ENCODE data around the gene CFAP74.

Gene CFAP74

DNA sequence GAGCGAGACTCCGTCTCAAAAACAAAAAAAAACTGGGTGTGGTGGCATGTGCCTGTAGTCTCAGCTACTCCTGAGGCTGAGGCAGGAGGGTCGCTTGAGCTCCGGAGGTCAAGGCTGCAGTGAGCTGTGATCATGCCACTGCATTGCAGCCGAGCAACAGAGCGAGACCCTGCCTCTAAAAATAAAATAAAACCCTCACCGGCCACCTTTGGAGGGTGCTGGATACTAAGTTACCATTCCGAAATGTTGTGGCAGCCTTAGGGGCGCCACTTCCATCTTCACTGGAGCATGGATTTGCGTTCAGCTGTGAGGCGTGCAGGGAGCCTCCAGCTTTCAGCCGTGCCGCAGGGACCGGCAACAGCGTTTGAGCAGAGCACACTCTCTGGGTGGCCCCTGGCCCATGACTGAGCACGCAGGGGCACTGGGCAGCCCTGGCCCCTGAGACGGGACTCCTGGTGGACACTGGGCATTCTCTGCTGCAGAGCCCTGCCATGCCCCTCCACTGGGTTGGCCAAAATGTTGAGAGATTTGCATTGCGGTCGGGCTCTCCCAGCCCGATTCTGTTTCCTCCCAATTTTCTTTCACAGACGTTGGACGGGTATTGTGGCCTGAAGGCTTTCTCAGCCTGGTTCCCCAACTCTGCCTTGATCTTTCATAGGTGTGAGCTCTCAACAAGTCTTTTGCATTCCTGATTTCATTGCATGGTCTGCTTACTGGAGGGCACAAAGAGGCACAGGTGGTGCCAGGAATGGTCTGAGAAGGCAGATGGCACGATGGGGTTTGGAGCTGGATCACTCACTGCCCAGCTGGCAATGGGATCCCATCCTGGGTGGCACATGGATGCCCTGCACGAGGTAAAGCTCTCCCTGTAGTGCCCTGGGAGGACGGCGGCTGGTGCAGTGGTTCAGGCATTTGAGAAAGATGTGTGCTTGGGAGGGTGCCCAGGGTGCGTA, 5.8 kb upstream of the CFAP74 start:
- TF ChIP-seq, protein P1, sequence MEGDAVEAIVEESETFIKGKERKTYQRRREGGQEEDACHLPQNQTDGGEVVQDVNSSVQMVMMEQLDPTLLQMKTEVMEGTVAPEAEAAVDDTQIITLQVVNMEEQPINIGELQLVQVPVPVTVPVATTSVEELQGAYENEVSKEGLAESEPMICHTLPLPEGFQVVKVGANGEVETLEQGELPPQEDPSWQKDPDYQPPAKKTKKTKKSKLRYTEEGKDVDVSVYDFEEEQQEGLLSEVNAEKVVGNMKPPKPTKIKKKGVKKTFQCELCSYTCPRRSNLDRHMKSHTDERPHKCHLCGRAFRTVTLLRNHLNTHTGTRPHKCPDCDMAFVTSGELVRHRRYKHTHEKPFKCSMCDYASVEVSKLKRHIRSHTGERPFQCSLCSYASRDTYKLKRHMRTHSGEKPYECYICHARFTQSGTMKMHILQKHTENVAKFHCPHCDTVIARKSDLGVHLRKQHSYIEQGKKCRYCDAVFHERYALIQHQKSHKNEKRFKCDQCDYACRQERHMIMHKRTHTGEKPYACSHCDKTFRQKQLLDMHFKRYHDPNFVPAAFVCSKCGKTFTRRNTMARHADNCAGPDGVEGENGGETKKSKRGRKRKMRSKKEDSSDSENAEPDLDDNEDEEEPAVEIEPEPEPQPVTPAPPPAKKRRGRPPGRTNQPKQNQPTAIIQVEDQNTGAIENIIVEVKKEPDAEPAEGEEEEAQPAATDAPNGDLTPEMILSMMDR (IDR thresholded peaks at IDR 0.05): no peak

GRCh38 chr1:2004856-2005255, 1.3 kb upstream of the CFAP74 start:
- TF ChIP-seq, protein P1 (IDR thresholded peaks at IDR 0.05): no peak

GRCh38 chr1:2001773-2002411, 1.7 kb downstream of the CFAP74 start:
- TF ChIP-seq, protein P1 (IDR thresholded peaks at IDR 0.05): no peak

DNA sequence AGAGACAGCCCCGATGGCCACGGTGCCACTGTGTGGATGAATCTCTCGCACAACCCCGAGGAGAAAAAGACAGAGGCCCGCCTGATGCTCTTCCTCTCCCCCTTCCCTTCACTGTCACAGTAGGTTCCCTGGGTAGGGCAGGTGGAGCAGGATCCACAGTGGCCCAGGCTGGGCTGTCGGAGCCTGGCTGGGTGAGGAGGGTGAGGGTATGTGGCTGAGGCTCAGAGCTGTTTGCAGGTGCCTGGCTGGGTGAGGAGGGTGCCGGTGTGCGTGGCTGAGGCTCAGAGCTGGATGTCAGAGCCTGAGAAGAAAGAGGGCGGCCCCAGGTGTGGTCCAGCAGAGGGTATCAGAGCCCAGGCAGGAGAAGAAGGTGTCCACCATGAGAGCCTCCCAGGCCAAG, 2.7 kb downstream of the CFAP74 start:
- TF ChIP-seq, protein P1 (IDR thresholded peaks at IDR 0.05): no peak

DNA sequence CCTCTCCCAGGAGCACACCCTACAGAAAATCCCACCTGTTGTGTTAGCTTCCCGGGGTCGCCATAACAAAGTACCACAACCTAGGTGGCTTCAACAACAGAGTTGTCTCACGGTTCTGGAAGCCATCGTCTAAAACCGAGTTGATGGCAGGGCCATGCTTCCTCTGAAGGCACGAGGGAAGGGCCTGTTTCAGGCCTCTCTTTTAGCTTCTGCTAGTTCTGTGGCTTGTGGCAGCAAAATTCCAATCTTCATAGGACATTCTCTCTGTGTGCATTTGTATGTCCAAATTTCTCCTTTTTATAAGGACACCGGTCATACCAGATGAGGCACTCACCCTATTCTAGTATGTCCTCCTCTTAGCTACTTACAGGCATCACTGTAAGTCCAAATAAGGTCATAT, 3.2 kb downstream of the CFAP74 start:
- TF ChIP-seq, protein P1 (IDR thresholded peaks at IDR 0.05): no peak

GRCh38 chr1:1997576-1997975, 6.0 kb downstream of the CFAP74 start:
- TF ChIP-seq, protein P1 (IDR thresholded peaks at IDR 0.05): no peak

- TF ChIP-seq, protein P1 (IDR thresholded peaks at IDR 0.05): no peak
These were observed 7.4 kb downstream of the CFAP74 start for GRCh38 chr1:1996207-1996651.

Measured in LNCAP (cell line).